T-helper 2 cell treated with Interferon-gamma antibody and Interleukin-4, amounts not matched to agents 5 μg/mL and 100 μg/mL, for 36 hours (primary cell): ENCODE data around the gene SLC46A2.

Experiments used
- DNase-seq: peaks from one replicate; pipeline ENCODE4 v3.0.0; 2021; ENCODE audit warnings: low spot score
- H3K27ac Mint-ChIP-seq: one replicate; pipeline ENCODE4 v1.8.0; 2021; ENCODE audit warnings: mild to moderate bottlenecking, mixed read lengths
- H3K27me3 Mint-ChIP-seq: one replicate; pipeline ENCODE4 v1.8.0; 2021; ENCODE audit warnings: low read depth, mixed read lengths
- H3K36me3 Mint-ChIP-seq: one replicate; pipeline ENCODE4 v1.8.0; 2021; ENCODE audit warnings: low read depth, mixed read lengths
- H3K4me1 Mint-ChIP-seq: one replicate; pipeline ENCODE4 v1.8.0; 2021; ENCODE audit warnings: low read depth, mixed read lengths
- H3K4me3 Mint-ChIP-seq: one replicate; pipeline ENCODE4 v1.8.0; 2022; ENCODE audit warnings: mild to moderate bottlenecking, moderate library complexity, mixed read lengths
- H3K9me3 Mint-ChIP-seq: one replicate; pipeline ENCODE4 v1.8.0; 2021; ENCODE audit warnings: mixed read lengths

SLC46A2 gene, protein sequence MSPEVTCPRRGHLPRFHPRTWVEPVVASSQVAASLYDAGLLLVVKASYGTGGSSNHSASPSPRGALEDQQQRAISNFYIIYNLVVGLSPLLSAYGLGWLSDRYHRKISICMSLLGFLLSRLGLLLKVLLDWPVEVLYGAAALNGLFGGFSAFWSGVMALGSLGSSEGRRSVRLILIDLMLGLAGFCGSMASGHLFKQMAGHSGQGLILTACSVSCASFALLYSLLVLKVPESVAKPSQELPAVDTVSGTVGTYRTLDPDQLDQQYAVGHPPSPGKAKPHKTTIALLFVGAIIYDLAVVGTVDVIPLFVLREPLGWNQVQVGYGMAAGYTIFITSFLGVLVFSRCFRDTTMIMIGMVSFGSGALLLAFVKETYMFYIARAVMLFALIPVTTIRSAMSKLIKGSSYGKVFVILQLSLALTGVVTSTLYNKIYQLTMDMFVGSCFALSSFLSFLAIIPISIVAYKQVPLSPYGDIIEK

DNA sequence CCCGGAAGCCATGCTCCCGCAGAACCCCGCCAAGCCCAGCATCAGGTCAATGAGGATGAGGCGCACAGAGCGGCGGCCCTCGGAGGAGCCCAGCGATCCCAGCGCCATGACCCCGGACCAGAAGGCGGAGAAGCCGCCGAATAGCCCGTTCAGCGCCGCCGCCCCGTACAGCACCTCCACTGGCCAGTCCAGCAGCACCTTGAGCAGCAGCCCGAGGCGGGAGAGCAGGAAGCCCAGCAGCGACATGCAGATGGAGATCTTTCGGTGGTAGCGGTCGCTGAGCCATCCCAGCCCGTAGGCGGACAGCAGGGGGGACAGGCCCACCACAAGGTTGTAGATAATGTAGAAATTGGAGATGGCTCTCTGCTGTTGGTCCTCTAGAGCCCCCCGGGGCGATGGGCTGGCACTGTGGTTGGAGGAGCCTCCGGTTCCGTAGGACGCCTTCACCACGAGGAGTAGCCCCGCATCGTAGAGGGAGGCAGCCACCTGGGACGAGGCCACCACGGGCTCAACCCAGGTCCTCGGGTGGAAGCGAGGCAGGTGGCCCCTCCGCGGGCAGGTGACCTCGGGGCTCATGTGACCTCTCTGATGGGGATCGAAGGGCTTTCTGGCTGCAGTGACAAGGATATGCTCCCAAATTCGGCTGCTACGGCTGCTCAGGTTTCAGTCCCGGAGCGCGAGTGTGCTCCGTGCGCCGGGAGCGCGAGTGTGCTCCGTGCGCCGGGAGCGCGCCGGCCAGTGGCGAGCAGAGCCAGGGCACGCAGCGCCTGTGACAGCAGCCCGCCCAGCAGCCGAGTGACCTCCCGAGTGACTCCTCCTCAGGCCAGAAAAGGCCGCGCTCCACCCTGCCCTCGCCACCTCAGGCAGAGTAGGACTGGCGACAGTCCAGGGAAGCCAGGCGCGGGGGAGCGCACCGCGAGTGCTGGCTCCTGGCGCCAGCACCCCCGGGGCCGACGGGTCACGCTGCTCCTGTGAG is at the start of gene SLC46A2:
TSS of gene SLC46A2 (minus strand) at position 771 of the 976 bp plus-strand sequence. CDS start at position 576, 195 bp downstream.
- no peak for DNase-seq
- Mint-ChIP-seq H3K27me3 (peaks cover 33% of the 10 kb centered on the region), H3K9me3 (no peaks in the 10 kb centered on the region), H3K4me3 (no peak within 1 kb of the TSS), H3K27ac (no peak within 1 kb of the TSS), H3K36me3 (no peaks in the 10 kb centered on the region), H3K4me1 (peaks cover 3% of the 10 kb centered on the region)

DNA sequence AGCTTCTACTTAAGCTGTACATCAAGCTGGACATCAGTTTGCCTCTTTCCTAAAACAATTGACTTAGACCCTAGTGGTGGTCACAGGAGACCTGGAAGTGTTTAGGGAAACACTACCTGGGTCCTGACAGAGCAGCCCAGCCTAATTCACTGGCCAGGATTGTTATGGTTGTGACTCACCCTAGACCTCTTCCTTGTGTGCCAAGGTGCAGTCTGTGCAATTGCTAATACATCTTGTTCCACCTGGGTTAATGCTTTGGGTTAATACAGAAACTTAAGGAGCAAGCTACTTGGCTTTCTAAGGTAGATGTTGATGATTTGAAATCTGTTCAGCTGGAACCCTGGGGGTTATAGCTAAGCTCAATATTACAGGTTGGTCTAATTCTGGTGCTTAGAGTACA is 48.7 kb upstream of the SLC46A2 start:
- no peaks in the 10 kb centered on the region for H3K36me3 Mint-ChIP-seq
- H3K9me3 Mint-ChIP-seq, result no peaks in the 10 kb centered on the region
- DNase-seq, result no peak
- H3K4me3 Mint-ChIP-seq, result no peak overlapping the region
- no peak overlapping the region for H3K27ac Mint-ChIP-seq
- H3K4me1 Mint-ChIP-seq, result no peaks in the 10 kb centered on the region
- H3K27me3 Mint-ChIP-seq, result no peaks in the 10 kb centered on the region

DNA sequence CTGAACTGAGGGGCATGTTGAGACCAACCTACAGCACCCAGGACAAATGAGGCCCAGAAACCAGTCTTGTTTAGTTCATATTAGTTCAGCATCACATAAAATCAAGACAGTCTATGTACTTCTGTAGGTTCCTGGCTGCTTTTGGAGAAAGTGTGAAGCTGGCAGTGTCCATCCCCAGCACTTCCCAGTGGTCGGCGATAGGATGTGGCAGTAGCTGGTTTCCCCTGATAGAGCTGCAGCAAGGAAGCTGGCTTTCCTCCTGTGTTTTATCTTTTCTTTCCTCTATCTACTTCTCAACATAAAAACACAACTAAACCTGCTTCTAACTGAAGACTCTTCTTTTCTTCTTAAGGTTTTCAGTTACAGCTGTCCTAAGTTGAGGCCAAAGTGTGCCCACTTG is 43.0 kb upstream of the SLC46A2 start:
- Mint-ChIP-seq H3K9me3 (no peaks in the 10 kb centered on the region), H3K36me3 (no peaks in the 10 kb centered on the region), H3K4me1 (no peaks in the 10 kb centered on the region), H3K27ac (no peak overlapping the region), H3K27me3 (peaks cover 2% of the 10 kb centered on the region), H3K4me3 (no peak overlapping the region)
- no peak for DNase-seq

DNA sequence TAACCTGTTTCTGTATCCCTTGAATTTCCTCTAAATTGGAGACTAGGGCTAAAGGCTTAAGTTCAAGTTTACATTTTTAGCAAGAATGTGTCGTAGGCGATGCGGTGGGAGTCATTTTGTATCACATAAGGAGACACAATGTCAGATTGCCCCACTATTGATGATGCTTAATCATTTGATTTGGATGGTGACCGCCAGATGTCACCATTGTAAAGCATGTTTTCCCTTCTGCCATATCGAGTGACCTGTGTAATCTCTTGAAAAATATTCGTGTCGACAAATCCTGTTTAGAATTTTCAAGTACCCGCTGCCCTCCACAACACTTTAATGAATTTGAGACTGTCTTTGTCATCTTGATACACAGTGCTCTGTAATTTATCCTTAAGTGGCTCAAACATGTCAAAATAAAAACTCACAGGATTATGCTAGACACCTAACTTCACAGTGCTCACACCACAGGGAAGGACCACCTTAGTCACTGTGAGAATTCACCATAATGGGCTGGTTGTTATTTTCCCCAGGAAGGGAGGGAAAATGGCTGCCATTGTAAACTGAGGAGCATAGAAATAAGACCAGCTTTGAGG is 34.5 kb upstream of the SLC46A2 start:
- H3K9me3 Mint-ChIP-seq, result no peaks in the 10 kb centered on the region
- H3K36me3 Mint-ChIP-seq, result no peaks in the 10 kb centered on the region
- no peak for DNase-seq
- H3K27me3 Mint-ChIP-seq, result peaks cover 21% of the 10 kb centered on the region
- no peak overlapping the region for H3K4me3 Mint-ChIP-seq
- H3K4me1 Mint-ChIP-seq, result peaks cover 5% of the 10 kb centered on the region
- no peak overlapping the region for H3K27ac Mint-ChIP-seq

DNA sequence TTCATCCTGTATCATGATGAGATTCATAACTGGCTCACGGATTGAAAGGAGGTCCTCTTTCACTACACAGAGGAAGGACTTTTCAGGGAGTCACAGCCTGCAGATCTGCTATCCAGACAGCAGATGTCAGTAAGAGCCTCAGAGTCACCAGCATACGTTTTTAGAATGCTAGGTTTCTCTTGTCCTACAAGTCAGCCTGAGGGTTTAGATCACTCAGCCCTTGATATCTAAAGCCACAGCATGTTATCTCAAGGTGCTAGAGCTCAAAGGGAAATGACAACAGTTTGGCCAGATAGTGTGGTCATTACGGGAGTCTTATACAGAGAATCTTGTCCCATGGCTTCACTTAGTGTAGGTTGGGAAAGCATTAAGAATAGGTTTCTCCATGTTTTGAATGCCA is 30.9 kb upstream of the SLC46A2 start:
- H3K4me1 Mint-ChIP-seq, result peaks cover 5% of the 10 kb centered on the region
- peaks cover 23% of the 10 kb centered on the region for H3K27me3 Mint-ChIP-seq
- H3K36me3 Mint-ChIP-seq, result no peaks in the 10 kb centered on the region
- H3K27ac Mint-ChIP-seq, result no peak overlapping the region
- H3K4me3 Mint-ChIP-seq, result no peak overlapping the region
- no peaks in the 10 kb centered on the region for H3K9me3 Mint-ChIP-seq
- no peak for DNase-seq

DNA sequence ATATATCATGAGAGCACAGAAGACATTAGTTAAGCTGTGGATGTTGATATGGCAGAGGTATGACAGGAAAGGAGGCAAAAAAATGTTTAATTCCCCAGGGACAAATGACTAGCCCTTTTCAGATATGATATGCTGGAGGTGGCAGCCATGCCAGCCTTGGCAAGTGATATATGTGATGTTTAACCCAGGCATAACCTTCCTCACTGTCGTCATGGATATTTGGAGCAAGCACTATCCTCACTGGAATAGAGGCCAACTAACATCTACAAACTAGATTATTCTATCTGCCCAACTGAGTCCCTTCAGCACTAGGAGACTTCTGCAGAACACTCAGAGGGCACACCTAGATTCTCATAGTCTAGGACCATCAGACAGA is 27.3 kb upstream of the SLC46A2 start:
- DNase-seq, result no peak
- no peaks in the 10 kb centered on the region for H3K36me3 Mint-ChIP-seq
- H3K4me1 Mint-ChIP-seq, result peaks cover 5% of the 10 kb centered on the region
- peaks cover 19% of the 10 kb centered on the region for H3K27me3 Mint-ChIP-seq
- no peaks in the 10 kb centered on the region for H3K9me3 Mint-ChIP-seq
- H3K27ac Mint-ChIP-seq, result no peak overlapping the region
- no peak overlapping the region for H3K4me3 Mint-ChIP-seq

DNA sequence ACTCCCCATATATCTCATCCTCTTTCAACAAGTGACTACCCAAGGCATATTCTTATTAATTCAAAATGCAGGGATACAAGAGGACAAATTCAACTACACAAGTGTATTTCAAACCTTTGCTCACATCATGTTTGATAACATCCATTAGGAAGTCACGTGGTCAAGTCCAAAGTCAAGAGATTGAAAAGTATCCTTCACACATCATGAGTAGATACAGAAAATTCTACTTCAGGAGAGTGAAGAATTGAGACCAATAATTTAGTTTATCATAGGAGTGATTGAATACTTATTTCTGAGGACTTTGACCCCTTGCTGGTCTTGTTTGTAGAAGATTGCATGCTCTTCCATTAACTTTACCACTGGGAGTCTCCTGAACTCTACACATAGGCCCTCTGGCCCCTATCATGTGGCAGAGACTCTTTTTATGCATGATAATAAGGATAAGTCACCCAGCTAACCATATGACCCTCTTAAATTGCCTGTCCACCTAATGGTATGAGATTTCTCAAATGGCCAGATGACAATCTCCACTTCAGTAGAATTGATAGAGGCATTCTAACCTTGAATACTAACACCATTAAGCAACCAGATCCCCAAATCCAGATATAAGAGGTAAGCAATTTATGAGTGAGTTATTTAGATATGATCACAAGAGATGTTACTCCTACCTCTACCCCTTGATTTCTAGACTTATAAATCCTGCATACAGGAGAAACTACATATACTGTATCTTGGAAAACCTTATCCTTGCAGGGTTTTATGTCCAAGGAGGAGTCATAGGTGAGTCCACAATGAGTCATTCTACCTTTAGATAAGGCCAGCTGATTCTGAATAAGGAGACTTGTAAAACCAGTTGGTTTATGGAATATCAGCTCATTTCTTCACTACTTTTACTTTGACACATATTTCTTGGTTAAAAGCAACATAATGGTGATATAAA is 26.6 kb upstream of the SLC46A2 start:
- Mint-ChIP-seq H3K36me3 (no peaks in the 10 kb centered on the region), H3K27me3 (peaks cover 17% of the 10 kb centered on the region), H3K27ac (no peak overlapping the region), H3K4me3 (no peak overlapping the region), H3K4me1 (peaks cover 5% of the 10 kb centered on the region), H3K9me3 (no peaks in the 10 kb centered on the region)
- no peak for DNase-seq

DNA sequence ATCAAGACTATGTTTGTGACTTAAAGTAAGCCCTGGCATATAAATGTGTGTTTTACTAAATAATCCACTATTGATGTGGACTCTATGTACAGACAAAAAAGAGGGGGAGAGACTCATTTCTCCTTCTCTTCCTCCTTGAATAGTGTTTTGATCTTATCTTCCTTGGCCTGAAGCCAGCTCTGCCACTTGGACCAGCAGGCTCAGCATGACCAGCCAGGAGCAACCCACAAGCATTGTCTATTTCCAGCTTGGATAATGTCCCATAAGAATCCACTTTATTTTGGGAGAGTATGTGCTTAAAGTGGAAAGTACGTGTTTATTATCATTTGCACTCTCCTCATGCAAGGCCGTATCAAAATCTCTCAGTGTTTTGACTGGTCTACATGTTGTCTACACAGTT is 23.8 kb upstream of the SLC46A2 start:
- Mint-ChIP-seq H3K27ac (no peak overlapping the region), H3K27me3 (peaks cover 9% of the 10 kb centered on the region), H3K4me1 (no peaks in the 10 kb centered on the region)

DNA sequence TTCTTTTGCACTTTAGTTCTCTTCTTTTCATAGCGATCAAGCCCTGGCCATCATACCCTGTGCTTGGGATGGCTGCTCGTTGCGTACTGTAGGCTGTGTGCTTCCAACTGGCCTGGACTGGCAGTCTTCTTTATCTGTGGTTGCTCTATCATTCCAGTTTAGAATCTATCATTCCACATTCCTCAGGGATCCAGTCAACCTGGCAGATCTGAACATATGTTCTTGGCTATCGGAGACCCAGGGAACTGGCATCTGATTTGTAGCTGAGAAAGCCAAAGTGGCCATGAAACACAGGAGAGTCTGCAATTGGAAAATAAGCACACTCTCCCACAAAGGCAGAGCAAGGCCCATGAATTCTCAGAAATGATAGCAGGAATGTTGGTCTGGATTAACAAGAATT is 22.6 kb upstream of the SLC46A2 start:
- peaks cover 9% of the 10 kb centered on the region for H3K27me3 Mint-ChIP-seq

More for the DNA sequence above, 23.8 kb upstream of the SLC46A2 start:
- no peak overlapping the region for H3K4me3 Mint-ChIP-seq
- no peak for DNase-seq
- no peaks in the 10 kb centered on the region for H3K36me3 Mint-ChIP-seq
- H3K9me3 Mint-ChIP-seq, result no peaks in the 10 kb centered on the region

DNA sequence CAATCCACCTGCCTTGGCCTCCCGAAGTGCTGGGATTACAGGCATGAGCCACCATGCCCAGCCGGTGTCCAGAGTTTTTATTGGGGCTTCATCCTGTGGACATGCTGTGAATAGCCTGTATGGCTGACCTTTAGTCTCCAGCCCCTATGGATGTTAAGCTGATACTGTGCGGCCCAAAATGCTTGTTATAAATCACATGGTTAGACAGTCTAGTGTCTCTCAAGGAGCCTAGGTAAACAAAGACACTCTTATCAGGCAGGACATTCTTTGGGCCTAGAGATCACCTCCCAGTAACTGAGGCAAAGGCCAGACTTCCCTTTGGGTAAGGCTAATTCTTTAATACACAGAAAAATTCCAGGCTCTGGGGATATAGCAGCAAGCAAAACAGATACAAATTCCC is 22.0 kb upstream of the SLC46A2 start:
- Mint-ChIP-seq H3K27me3 (peaks cover 10% of the 10 kb centered on the region), H3K4me3 (no peak overlapping the region), H3K4me1 (no peaks in the 10 kb centered on the region), H3K27ac (no peak overlapping the region), H3K36me3 (no peaks in the 10 kb centered on the region), H3K9me3 (no peaks in the 10 kb centered on the region)
- DNase-seq, result no peak

More for the DNA sequence above, 22.6 kb upstream of the SLC46A2 start:
- Mint-ChIP-seq H3K27ac (no peak overlapping the region), H3K4me3 (no peak overlapping the region), H3K36me3 (no peaks in the 10 kb centered on the region), H3K9me3 (no peaks in the 10 kb centered on the region), H3K4me1 (no peaks in the 10 kb centered on the region)
- DNase-seq, result no peak

DNA sequence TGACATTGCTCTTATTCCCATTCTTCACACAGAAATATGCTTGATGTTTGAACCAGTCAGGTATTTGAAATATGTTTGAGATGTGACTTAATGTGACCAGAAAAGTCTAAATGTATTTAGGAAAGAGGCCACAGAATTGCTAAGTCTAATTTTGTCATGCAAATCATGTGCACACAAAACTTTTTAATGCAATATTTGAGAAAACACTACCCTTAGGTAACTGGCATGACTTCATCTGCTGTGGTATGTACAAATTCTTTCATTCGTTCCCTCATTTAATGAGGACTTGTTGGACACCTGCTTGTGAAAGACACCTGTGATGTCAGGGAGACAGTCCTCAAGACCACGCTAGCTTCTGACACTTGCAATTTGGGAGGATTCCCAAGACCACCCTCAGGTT is 21.1 kb upstream of the SLC46A2 start:
- Mint-ChIP-seq H3K27ac (no peak overlapping the region), H3K4me3 (no peak overlapping the region), H3K27me3 (peaks cover 10% of the 10 kb centered on the region), H3K36me3 (no peaks in the 10 kb centered on the region), H3K9me3 (no peaks in the 10 kb centered on the region), H3K4me1 (no peaks in the 10 kb centered on the region)
- no peak for DNase-seq

DNA sequence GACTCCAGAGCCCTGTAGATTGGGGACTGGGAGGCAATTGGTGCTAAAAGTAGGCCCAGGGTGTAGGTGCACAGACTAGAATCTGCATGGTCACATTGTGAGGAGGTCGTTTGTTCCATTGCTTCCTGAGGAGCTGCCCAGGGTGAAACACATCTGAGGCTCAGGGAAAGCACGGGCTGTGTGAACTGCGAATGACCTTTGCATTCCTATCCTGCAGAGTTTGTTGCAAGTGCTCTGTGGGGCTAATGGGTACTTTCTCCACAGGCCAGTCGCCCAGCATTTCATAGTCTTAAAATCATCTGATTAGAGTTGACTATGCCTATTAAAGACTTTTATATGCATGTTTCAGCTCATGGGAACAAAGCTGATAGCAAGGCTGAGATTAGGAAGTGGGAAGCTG is 14.4 kb upstream of the SLC46A2 start:
- Mint-ChIP-seq H3K4me3 (no peak overlapping the region), H3K27ac (no peak overlapping the region), H3K4me1 (peaks cover 5% of the 10 kb centered on the region), H3K36me3 (no peaks in the 10 kb centered on the region), H3K9me3 (no peaks in the 10 kb centered on the region), H3K27me3 (peaks cover 17% of the 10 kb centered on the region)
- DNase-seq, result no peak

DNA sequence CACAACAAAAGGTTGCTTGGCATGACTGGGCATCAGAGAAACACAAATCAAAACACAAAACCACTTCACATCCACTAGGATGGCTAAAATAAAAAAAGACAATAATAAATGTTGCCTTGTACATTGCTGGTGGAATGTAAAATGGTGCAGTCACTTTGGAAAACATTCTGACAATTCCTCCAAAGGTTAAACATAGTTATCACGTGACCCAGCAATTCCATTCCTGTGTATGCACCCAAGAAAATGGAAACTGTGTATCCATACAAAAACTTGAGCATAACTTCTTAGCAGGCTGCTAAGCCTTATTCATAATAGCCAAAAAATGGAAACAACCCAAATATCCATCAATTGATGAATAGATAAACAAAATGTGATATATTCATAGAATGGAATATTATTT is 10.2 kb upstream of the SLC46A2 start:
- no peaks in the 10 kb centered on the region for H3K9me3 Mint-ChIP-seq
- peaks cover 31% of the 10 kb centered on the region for H3K27me3 Mint-ChIP-seq
- no peak overlapping the region for H3K4me3 Mint-ChIP-seq
- no peak for DNase-seq
- H3K4me1 Mint-ChIP-seq, result peaks cover 20% of the 10 kb centered on the region
- no peak overlapping the region for H3K27ac Mint-ChIP-seq
- H3K36me3 Mint-ChIP-seq, result no peaks in the 10 kb centered on the region
